ENCODE data around the gene DNAH11. TPM values are rescaled to one million over a fixed set of nuclear protein-coding genes. Genes with fewer than 3 reads are reported as not detected.

Gene DNAH11
- polyA plus RNA-seq, 1 experiment, result not detected

GRCh38 chr7:21706131-21706530 lies 163.3 kb downstream of the DNAH11 start:
- CTCF ChIA-PET, result no interaction called here
- DNase-seq (ENCODE audit: low read depth, low spot score), result no peak
- TF ChIP-seq, protein P1, sequence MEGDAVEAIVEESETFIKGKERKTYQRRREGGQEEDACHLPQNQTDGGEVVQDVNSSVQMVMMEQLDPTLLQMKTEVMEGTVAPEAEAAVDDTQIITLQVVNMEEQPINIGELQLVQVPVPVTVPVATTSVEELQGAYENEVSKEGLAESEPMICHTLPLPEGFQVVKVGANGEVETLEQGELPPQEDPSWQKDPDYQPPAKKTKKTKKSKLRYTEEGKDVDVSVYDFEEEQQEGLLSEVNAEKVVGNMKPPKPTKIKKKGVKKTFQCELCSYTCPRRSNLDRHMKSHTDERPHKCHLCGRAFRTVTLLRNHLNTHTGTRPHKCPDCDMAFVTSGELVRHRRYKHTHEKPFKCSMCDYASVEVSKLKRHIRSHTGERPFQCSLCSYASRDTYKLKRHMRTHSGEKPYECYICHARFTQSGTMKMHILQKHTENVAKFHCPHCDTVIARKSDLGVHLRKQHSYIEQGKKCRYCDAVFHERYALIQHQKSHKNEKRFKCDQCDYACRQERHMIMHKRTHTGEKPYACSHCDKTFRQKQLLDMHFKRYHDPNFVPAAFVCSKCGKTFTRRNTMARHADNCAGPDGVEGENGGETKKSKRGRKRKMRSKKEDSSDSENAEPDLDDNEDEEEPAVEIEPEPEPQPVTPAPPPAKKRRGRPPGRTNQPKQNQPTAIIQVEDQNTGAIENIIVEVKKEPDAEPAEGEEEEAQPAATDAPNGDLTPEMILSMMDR (IDR thresholded peaks at IDR 0.05; ENCODE audit: low read depth, low read length), result no peak
- Histone ChIP-seq H3K27me3 (ENCODE audit: control insufficient read depth, insufficient read depth, low read length) (no peaks in the 10 kb centered on the region), H3K27ac (ENCODE audit: low read depth, low read length) (no peak overlapping the region), H3K4me3 (ENCODE audit: low read depth, low read length) (no peak overlapping the region), H3K9me3 (ENCODE audit: control insufficient read depth, insufficient read depth, low read length) (peaks cover 3% of the 10 kb centered on the region)
- POLR2A ChIA-PET, result no interaction called here

GRCh38 chr7:21707566-21707965 lies 164.7 kb downstream of the DNAH11 start:
- no peak overlapping the region for H3K4me3 ChIP-seq (ENCODE audit: low read depth, low read length)
- no peaks in the 10 kb centered on the region for H3K9me3 ChIP-seq (ENCODE audit: control insufficient read depth, insufficient read depth, low read length)
- POLR2A ChIA-PET, result no interaction called here
- no peak overlapping the region for H3K27ac ChIP-seq (ENCODE audit: low read depth, low read length)
- CTCF ChIA-PET, result no interaction called here
- no peak for DNase-seq (ENCODE audit: low read depth, low spot score)
- TF ChIP-seq, protein P1 (IDR thresholded peaks at IDR 0.05; ENCODE audit: low read depth, low read length), result no peak
- no peaks in the 10 kb centered on the region for H3K27me3 ChIP-seq (ENCODE audit: control insufficient read depth, insufficient read depth, low read length)

- POLR2A ChIA-PET, result no interaction called here
Observed at GRCh38 chr7:21708096-21708495, 165.3 kb downstream of the DNAH11 start.

GRCh38 chr7:21717323-21717722 lies 174.5 kb downstream of the DNAH11 start:
- TF ChIP-seq, protein P1 (IDR thresholded peaks at IDR 0.05; ENCODE audit: low read depth, low read length), result no peak
- Histone ChIP-seq H3K4me3 (ENCODE audit: low read depth, low read length) (no peak overlapping the region), H3K27ac (ENCODE audit: low read depth, low read length) (no peak overlapping the region), H3K9me3 (ENCODE audit: control insufficient read depth, insufficient read depth, low read length) (no peaks in the 10 kb centered on the region; the same call in 1 of the 2 replicates), H3K27me3 (ENCODE audit: control insufficient read depth, insufficient read depth, low read length) (no peaks in the 10 kb centered on the region)
- POLR2A ChIA-PET, result no interaction called here
- DNase-seq (ENCODE audit: low read depth, low spot score), result no peak
- CTCF ChIA-PET, result no interaction called here

More at GRCh38 chr7:21708096-21708495, 165.3 kb downstream of the DNAH11 start:
- Histone ChIP-seq H3K4me3 (ENCODE audit: low read depth, low read length) (no peak overlapping the region), H3K9me3 (ENCODE audit: control insufficient read depth, insufficient read depth, low read length) (no peaks in the 10 kb centered on the region; the same call in 1 of the 2 replicates), H3K27ac (ENCODE audit: low read depth, low read length) (no peak overlapping the region), H3K27me3 (ENCODE audit: control insufficient read depth, insufficient read depth, low read length) (no peaks in the 10 kb centered on the region)
- CTCF ChIA-PET, result no interaction called here
- no peak for DNase-seq (ENCODE audit: low read depth, low spot score)
- TF ChIP-seq, protein P1 (IDR thresholded peaks at IDR 0.05; ENCODE audit: low read depth, low read length), result no peak

- Histone ChIP-seq H3K9me3 (ENCODE audit: control insufficient read depth, insufficient read depth, low read length) (no peaks in the 10 kb centered on the region; the same call in 1 of the 2 replicates), H3K27me3 (ENCODE audit: control insufficient read depth, insufficient read depth, low read length) (no peaks in the 10 kb centered on the region), H3K4me3 (ENCODE audit: low read depth, low read length) (no peak overlapping the region), H3K27ac (ENCODE audit: low read depth, low read length) (no peak overlapping the region)
- no peak for DNase-seq (ENCODE audit: low read depth, low spot score)
- POLR2A ChIA-PET, result no interaction called here
- TF ChIP-seq, protein P1 (IDR thresholded peaks at IDR 0.05; ENCODE audit: low read depth, low read length), result no peak
- CTCF ChIA-PET, result no interaction called here
Observed at GRCh38 chr7:21718391-21718790, 175.6 kb downstream of the DNAH11 start.

Measured in AG04450 (cell line).